ENCODE measurements around the gene NPVF. TPM values are rescaled to one million over a fixed set of nuclear protein-coding genes. Genes with fewer than 3 reads are reported as not detected.

The NPVF gene
- polyA plus RNA-seq, 1 donor, result not detected

Other genes starting within 250 kb of the NPVF start
- 3.1 TPM for gene OSBPL3, start 248.3 kb downstream of the NPVF start, polyA plus RNA-seq (ENCODE audit: insufficient read length)
- 115 TPM for gene CYCS, start 103.2 kb downstream of the NPVF start, polyA plus RNA-seq (ENCODE audit: insufficient read length)